Smooth muscle cell (in vitro differentiated cells): ENCODE results near the gene KLHL25. TPM values are rescaled to one million over a fixed set of nuclear protein-coding genes. Genes with fewer than 3 reads are reported as not detected.

ENCODE experiments used
- DNase-seq: peaks from one replicate; lab custom pipeline; 2025; ENCODE audit not compliant: unreplicated experiment; lab: John Stamatoyannopoulos, UW
- H2AFZ ChIP-seq: fragments of 200-600 bp; sonication (generic); 2 replicates; pipeline ENCODE4 v1.6.0; 2016; ENCODE audit warnings: antibody characterized with exemption, low read depth, mild to moderate bottlenecking
- H3F3A ChIP-seq: fragments of 200-600 bp; sonication (generic); 2 replicates; pipeline ENCODE4 v1.6.0; 2017; ENCODE audit warnings: antibody characterized with exemption, low read depth
- H3K27ac ChIP-seq: fragments of 200-600 bp; sonication (generic); 2 replicates; pipeline ENCODE4 v1.5.1; 2016; ENCODE audit warnings: low read depth, mild to moderate bottlenecking
- H3K27me3 ChIP-seq: fragments of 200-600 bp; sonication (generic); 2 replicates; pipeline ENCODE4 v1.6.1; 2016; ENCODE audit warnings: low read depth, mild to moderate bottlenecking
- H3K36me3 ChIP-seq: fragments of 200-600 bp; sonication (generic); 2 replicates; pipeline ENCODE4 v1.5.1; 2016; ENCODE audit warnings: low read depth
- H3K4me1 ChIP-seq: fragments of 200-600 bp; sonication (generic); 2 replicates; pipeline ENCODE4 v1.5.1; 2016; ENCODE audit warnings: low read depth
- H3K4me2 ChIP-seq: fragments of 200-600 bp; sonication (generic); 2 replicates; pipeline ENCODE4 v1.6.0; 2016; ENCODE audit warnings: mild to moderate bottlenecking
- H3K4me3 ChIP-seq: fragments of 200-600 bp; sonication (generic); 2 replicates; pipeline ENCODE4 v1.5.1; 2016; ENCODE audit warnings: mild to moderate bottlenecking
- H3K79me2 ChIP-seq: fragments of 200-600 bp; sonication (generic); 2 replicates; pipeline ENCODE4 v1.6.0; 2016; ENCODE audit warnings: low read depth, mild to moderate bottlenecking
- H3K9ac ChIP-seq: fragments of 200-600 bp; sonication (generic); 2 replicates; pipeline ENCODE4 v1.6.0; 2016; ENCODE audit warnings: low read depth
- H3K9me3 ChIP-seq: fragments of 200-600 bp; sonication (generic); replicated peaks from 2 replicates; pipeline ENCODE4 v1.5.1; 2016; ENCODE audit warnings: low read depth
- H4K20me1 ChIP-seq: fragments of 200-600 bp; sonication (generic); 2 replicates; pipeline ENCODE4 v1.6.0; 2016; ENCODE audit warnings: low read depth
- CTCF ChIP-seq: fragments of 200-600 bp; sonication (generic); IDR thresholded peaks from 2 replicates; pipeline ENCODE4 v1.5.1; 2017; ENCODE audit warnings: borderline replicate concordance, mild to moderate bottlenecking, antibody characterized with exemption; ENCODE audit not compliant: insufficient read depth, poor library complexity, severe bottlenecking
- WGBS: methylation state at CpG from one replicate; pipeline ENCODE4 v1.1.7; 2016; ENCODE audit warnings: low lambda C conversion rate; 5-methylcytosine and 5-hydroxymethylcytosine counted together
- polyA plus RNA-seq: library from polyadenylated mRNA; unstranded; fragments of >200 nt; fragmentation: Nextera tagmentation; extraction: Ambion mirVana; gene quantifications from 2 replicates; pipeline ENCODE4 v1.2.1, GENCODE V29; 2016
- total RNA-seq: library from RNA; depleted of rRNA; stranded (reverse); fragments of >200 nt; gene quantifications from 2 replicates; pipeline ENCODE4 v1.2.3, GENCODE V29; 2014

KLHL25 gene
- total and polyA plus RNA-seq, 2 experiments from 2014 or later = 5.0 to 6.7 TPM

GRCh38 chr15:85750319-85751290, 44.1 kb downstream of the KLHL25 start:
- Histone ChIP-seq H3K4me2 (peak overlapping the region; percentile 39), H3K9ac (no peak overlapping the region), H3K4me3 (no peak overlapping the region), H3K36me3 (no peaks in the 10 kb centered on the region), H3K4me1 (peaks cover 31% of the 10 kb centered on the region), H3K79me2 (no peaks in the 10 kb centered on the region), H3K9me3 (no peaks in the 10 kb centered on the region), H3F3A (peaks cover 5% of the 10 kb centered on the region), H4K20me1 (peaks cover 9% of the 10 kb centered on the region), H3K27me3 (no peaks in the 10 kb centered on the region), H3K27ac (peak overlapping the region; percentile 23), H2AFZ (no peak overlapping the region)
- TF ChIP-seq CTCF = no peak
- DNase-seq = no peak
- WGBS = 46% methylated on average over 27 of the region's 27 CpGs

GRCh38 chr15:85749261-85750151, 45.2 kb downstream of the KLHL25 start:
- peak overlapping the region; percentile 23 for H3K27ac ChIP-seq
- H3K36me3 ChIP-seq = peaks cover 8% of the 10 kb centered on the region
- no peak for TF ChIP-seq CTCF
- no peak overlapping the region for H3K4me3 ChIP-seq
- H3F3A ChIP-seq = peaks cover 5% of the 10 kb centered on the region
- H3K79me2 ChIP-seq = no peaks in the 10 kb centered on the region
- H4K20me1 ChIP-seq = peaks cover 9% of the 10 kb centered on the region
- peak overlapping the region; percentile 39 for H3K4me2 ChIP-seq
- no peak overlapping the region for H3K9ac ChIP-seq
- H2AFZ ChIP-seq = no peak overlapping the region
- H3K9me3 ChIP-seq = no peaks in the 10 kb centered on the region
- peaks cover 31% of the 10 kb centered on the region for H3K4me1 ChIP-seq
- H3K27me3 ChIP-seq = no peaks in the 10 kb centered on the region
- WGBS = 88% methylated on average over 21 of the region's 21 CpGs
- DNase-seq = no peak

GRCh38 chr15:85748729-85749128, 46.0 kb downstream of the KLHL25 start:
- no peak overlapping the region for H3K4me3 ChIP-seq
- H3K9ac ChIP-seq = no peak overlapping the region
- no peak overlapping the region for H2AFZ ChIP-seq
- H3K27me3 ChIP-seq = no peaks in the 10 kb centered on the region
- peaks cover 31% of the 10 kb centered on the region for H3K4me1 ChIP-seq
- peaks cover 5% of the 10 kb centered on the region for H3F3A ChIP-seq
- H4K20me1 ChIP-seq = peaks cover 9% of the 10 kb centered on the region
- no peak for DNase-seq
- H3K4me2 ChIP-seq = no peak overlapping the region
- H3K27ac ChIP-seq = no peak overlapping the region
- no peak for TF ChIP-seq CTCF
- H3K79me2 ChIP-seq = no peaks in the 10 kb centered on the region
- 86% methylated on average over 11 of the region's 11 CpGs for WGBS
- H3K36me3 ChIP-seq = peaks cover 9% of the 10 kb centered on the region
- H3K9me3 ChIP-seq = no peaks in the 10 kb centered on the region
